ENCODE data around the gene HLTF.

HLTF gene

GRCh38 chr3:149085828-149086231, 503 bp downstream of the HLTF start:
- peak; percentile 31 for DNase-seq (ENCODE audit: low spot score)

GRCh38 chr3:149081772-149082171, 4.6 kb downstream of the HLTF start:
- no peak for DNase-seq (ENCODE audit: low spot score)

DNA sequence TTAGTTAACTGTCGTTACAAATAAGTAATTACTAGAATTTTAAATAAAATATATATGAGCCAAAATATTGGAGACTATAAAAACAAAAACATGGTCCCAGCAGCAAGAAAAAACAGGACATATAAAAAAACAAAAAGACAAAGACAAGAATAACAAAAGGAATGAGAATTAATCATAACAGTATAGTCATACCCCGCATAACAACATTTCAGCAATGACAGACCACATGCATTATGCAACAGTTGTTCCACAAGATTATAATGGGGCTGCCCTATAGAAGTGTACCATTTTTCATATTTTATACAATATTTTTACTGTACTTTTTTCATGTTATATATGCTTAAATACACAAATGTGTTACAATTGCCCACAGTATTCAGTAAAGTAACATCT, 5.6 kb downstream of the HLTF start:
- DNase-seq (ENCODE audit: low spot score) = peak; percentile 49

DNA sequence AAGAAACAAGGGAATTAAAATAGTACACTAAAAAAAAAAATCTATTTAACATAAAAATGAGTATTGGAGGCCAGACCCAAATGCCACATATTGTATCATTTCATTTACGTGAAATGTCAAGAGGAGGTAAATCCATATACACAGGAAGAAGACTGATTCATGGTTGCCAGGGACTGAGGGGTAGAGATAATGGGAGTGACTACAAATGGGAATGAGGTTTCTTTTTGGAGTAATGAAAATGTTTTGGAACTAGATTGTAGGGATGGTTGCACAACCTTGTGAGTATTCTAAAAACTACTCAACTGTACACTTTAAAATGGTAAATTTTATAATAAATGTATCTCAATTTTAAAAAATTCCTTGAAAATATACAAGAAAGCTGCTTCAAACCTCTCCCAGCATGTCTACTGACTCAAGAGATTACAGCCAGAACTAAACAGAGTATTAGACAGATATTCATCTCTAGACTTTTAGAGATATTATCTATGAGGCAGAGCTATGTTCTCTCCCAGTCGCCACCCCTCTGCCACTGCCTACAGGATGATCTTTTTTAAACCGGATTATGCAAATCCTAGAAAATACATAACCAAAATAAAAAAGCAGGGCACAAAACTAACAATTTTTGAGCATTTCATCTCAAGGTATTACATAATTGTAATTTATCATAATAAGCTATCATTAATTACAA, 6.2 kb downstream of the HLTF start:
- DNase-seq (ENCODE audit: low spot score) = peak; percentile 27

- peak; percentile 23 for DNase-seq (ENCODE audit: low spot score)
Observed at GRCh38 chr3:149077628-149078027, 8.7 kb downstream of the HLTF start.

DNA sequence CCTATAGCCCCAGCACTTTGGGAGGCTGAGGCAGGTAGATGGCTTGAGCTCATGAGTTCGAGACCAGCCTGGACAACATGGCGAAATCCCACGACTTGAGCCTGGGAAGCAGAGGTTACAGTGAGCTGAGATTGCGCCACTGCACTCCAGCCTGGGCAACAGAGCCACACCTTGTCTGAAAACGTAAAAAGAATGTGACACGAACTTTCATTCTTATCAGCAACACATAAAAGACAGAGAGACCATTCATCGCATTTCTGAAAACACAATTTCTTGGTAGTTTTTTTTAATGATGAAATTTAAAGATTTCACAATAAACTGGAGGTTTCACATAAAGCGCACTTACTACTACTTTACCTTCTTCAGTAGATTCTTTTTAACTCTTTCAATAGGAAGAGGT, 18.4 kb downstream of the HLTF start:
- no peak for DNase-seq (ENCODE audit: low spot score)

GRCh38 chr3:149061776-149062175, 24.6 kb downstream of the HLTF start:
- peak; percentile 12 for DNase-seq (ENCODE audit: low spot score)

DNA sequence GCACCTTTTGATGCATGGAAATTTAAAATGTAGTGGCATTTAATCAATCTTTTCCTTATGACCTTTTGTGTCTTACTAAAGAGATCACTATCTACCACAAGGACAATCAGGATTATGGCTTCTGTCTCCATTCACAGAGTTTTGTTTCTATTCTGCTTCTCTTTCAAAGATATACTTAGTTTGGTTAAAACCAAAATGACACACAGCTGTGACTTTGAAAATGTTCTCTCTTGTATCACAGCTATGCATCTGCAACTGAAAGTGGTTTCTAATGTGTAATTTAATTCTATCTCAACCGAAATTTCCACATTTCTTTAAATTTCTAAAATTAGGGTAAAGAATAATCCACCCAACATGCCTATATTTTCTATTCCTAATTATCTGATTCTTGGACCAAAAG, 27.7 kb downstream of the HLTF start:
- no peak for DNase-seq (ENCODE audit: low spot score)

DNA sequence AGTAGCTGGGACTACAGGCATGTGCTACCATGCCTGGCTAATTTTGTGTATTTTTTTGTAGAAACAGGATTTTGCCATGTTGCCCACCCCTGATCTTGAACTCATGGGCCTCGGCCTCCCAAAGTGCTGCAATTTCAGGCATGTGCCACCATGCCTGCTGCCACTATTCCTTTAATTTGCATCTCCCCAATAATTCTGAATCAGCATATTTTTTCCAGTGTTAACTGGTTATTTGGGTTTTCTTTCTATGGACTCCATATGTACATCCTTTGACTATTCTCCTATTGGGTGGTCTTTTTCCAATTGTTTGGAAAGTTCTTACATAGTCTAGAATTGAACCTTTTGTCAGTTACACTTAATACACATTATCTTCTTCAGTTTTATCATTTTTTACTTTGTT, 28.1 kb downstream of the HLTF start:
- DNase-seq (ENCODE audit: low spot score) = no peak

- DNase-seq (ENCODE audit: low spot score) = no peak
Observed at GRCh38 chr3:149055575-149055974, 30.8 kb downstream of the HLTF start.

DNA sequence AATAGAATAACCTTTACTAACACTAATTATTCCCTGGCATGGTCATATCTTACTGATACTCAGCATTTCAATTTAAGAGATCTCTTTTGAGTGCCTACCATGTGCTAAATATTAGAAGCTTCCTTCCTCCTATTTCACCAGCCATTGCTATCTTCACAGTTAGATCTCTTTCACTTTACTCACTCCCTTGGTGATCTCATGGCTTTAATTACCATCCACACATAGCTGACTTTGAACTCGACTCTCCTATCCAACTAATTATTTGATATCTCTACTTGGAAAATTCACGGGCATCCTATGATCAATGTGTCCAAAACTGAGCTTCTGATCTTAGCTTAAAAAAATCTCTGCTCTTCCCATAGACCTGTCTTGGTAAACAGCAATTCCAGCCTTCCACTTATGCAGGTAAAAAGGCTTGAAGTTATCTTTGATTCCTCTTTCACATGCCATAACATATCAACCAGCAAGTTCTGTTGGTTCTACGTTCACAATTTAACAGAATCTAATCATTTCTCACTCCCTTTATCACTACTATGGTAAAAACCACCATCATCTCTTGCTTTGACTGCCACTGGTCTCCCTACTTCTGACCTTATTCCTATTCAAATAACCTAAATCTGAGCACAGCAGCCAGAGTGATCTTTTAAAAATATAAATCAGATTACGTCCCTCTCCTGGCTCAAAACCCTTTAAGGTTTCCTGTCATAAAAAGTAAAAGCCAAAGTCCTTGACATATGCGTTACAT, 41.8 kb downstream of the HLTF start:
- no peak for DNase-seq (ENCODE audit: low spot score)

GRCh38 chr3:149042789-149043386, 43.4 kb downstream of the HLTF start:
- DNase-seq (ENCODE audit: low spot score) = peak; percentile 26

- DNase-seq (ENCODE audit: low spot score) = no peak
Observed at GRCh38 chr3:149038322-149038721, 48.0 kb downstream of the HLTF start.

DNA sequence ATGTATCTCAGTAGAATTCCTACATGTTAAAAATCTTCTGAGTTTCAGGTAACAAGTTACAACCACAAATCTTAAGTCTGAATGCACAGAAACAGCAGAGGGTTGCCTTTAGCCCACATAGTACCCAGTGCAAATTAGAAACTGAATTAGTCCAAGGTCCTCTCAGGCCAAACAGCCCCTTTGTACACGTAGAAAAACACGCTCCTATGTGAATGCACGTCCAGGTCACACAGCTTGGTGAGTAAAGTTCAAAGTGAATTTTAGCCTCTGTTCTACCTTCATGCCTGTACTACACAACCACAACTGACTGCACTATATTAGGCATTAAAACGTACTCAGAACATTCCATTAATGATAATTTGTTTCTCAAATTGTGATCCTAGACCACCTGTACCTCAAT, 48.6 kb downstream of the HLTF start:
- DNase-seq (ENCODE audit: low spot score) = no peak

DNA sequence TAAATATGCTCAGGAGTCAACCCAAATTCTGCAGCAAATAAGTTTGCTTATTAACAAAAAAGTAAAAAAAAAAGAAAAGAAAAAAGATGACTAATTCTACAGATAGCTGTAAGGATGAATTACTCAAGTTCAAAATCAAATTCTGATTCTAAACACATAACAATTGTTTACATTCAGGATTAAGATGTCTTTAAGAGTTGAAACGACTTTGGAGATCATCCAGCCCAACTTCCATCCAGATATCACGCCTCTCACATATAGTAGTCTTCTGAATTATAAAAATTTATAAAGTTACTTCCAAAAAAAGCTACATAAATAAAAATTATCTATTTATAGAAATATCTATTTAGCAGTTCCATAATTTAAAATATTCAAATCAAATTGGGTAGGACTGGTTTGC, 55.2 kb downstream of the HLTF start:
- no peak for DNase-seq (ENCODE audit: low spot score)

- DNase-seq (ENCODE audit: low spot score) = no peak
Observed at GRCh38 chr3:149026718-149027117, 59.6 kb downstream of the HLTF start.

GRCh38 chr3:149023951-149024350, 62.4 kb downstream of the HLTF start:
- no peak for DNase-seq (ENCODE audit: low spot score)

GRCh38 chr3:149021830-149022229, 64.5 kb downstream of the HLTF start:
- DNase-seq (ENCODE audit: low spot score) = no peak

GRCh38 chr3:149020839-149021252, 65.5 kb downstream of the HLTF start:
- DNase-seq (ENCODE audit: low spot score) = no peak

GRCh38 chr3:149020196-149020838, 66.0 kb downstream of the HLTF start:
- DNase-seq (ENCODE audit: low spot score) = peak; percentile 28

GRCh38 chr3:149019580-149019979, 66.8 kb downstream of the HLTF start:
- DNase-seq (ENCODE audit: low spot score) = no peak

- peak; percentile 33 for DNase-seq (ENCODE audit: low spot score)
Observed at GRCh38 chr3:149018247-149018646, 68.1 kb downstream of the HLTF start.
